Hindlimb muscle (tissue), 1 donor: ENCODE measurements around the gene CD80. TPM values are rescaled to one million over a fixed set of nuclear protein-coding genes. Genes with fewer than 3 reads are reported as not detected.

ENCODE experiments used
- DNase-seq: peaks from one replicate; pipeline ENCODE4 v3.0.0-alpha.2; 2013
- polyA plus RNA-seq: library from polyadenylated mRNA; unstranded; fragments of 120-200 nt; gene quantifications from one replicate; pipeline ENCODE4 v1.2.1, GENCODE V29; 2013; ENCODE audit not compliant: insufficient read length

The CD80 gene
- polyA plus RNA-seq, 1 donor: not detected

GRCh38 chr3:119542168-119542767 is 17.1 kb downstream of the CD80 start:
- DNase-seq: no peak

GRCh38 chr3:119541547-119541946 is 17.9 kb downstream of the CD80 start:
- DNase-seq: no peak

GRCh38 chr3:119538772-119539171 is 20.6 kb downstream of the CD80 start:
- no peak for DNase-seq

GRCh38 chr3:119536757-119537156 is 22.7 kb downstream of the CD80 start:
- DNase-seq: no peak

- no peak for DNase-seq
Measured at GRCh38 chr3:119534296-119534695, 25.1 kb downstream of the CD80 start.

GRCh38 chr3:119531151-119531550 is 28.3 kb downstream of the CD80 start:
- DNase-seq: no peak

- no peak for DNase-seq
Measured at GRCh38 chr3:119530456-119530855, 29.0 kb downstream of the CD80 start.

GRCh38 chr3:119529883-119530282 is 29.5 kb downstream of the CD80 start:
- DNase-seq: no peak

- no peak for DNase-seq
Measured at GRCh38 chr3:119527714-119528113, 31.7 kb downstream of the CD80 start.

GRCh38 chr3:119524931-119525662 is 34.3 kb downstream of the CD80 start:
- DNase-seq: peak; percentile 6

GRCh38 chr3:119518026-119518425 is 41.4 kb downstream of the CD80 start:
- DNase-seq: no peak

GRCh38 chr3:119517112-119517511 is 42.3 kb downstream of the CD80 start:
- DNase-seq: no peak

GRCh38 chr3:119514637-119515036 is 44.8 kb downstream of the CD80 start:
- no peak for DNase-seq

GRCh38 chr3:119510690-119511089 is 48.7 kb downstream of the CD80 start:
- no peak for DNase-seq

GRCh38 chr3:119508172-119508845 is 51.1 kb downstream of the CD80 start:
- no peak for DNase-seq

- DNase-seq: no peak
Measured at GRCh38 chr3:119507404-119507803, 52.0 kb downstream of the CD80 start.

GRCh38 chr3:119506631-119507030 is 52.8 kb downstream of the CD80 start:
- DNase-seq: no peak

GRCh38 chr3:119500901-119501300 is 58.5 kb downstream of the CD80 start:
- no peak for DNase-seq

- no peak for DNase-seq
Measured at GRCh38 chr3:119500265-119500664, 59.1 kb downstream of the CD80 start.

- peak; percentile 97 for DNase-seq
Measured at GRCh38 chr3:119498186-119499011, 61.0 kb downstream of the CD80 start, which contains the start of gene TIMMDC1. TSS of gene TIMMDC1 (plus strand) at chr3:119498547. CDS start at chr3:119498734, 187 bp downstream.

GRCh38 chr3:119497820-119498185 is 61.6 kb downstream of the CD80 start:
- DNase-seq: peak; percentile 34

GRCh38 chr3:119494597-119494996 is 64.8 kb downstream of the CD80 start:
- no peak for DNase-seq

- DNase-seq: no peak
Measured at GRCh38 chr3:119492810-119493209, 66.6 kb downstream of the CD80 start.
